Measurements from ENCODE around the gene ZGPAT. TPM values are rescaled to one million over a fixed set of nuclear protein-coding genes. Genes with fewer than 3 reads are reported as not detected.

Gene ZGPAT
- total RNA-seq, 1 experiment from 2014 or later = 27.6 TPM

- Histone ChIP-seq H3K9ac (ENCODE audit: extremely low read depth, insufficient read length, low read length) (no peak overlapping the region), H3K27ac (ENCODE audit: insufficient read length, low read depth, low read length) (no peak overlapping the region), H3K79me2 (ENCODE audit: insufficient read depth, low read length) (no peaks in the 10 kb centered on the region), H3K9me3 (ENCODE audit: control insufficient read depth, low read depth, low read length) (no peaks in the 10 kb centered on the region), H2AFZ (ENCODE audit: low read length) (no peak overlapping the region), H3K4me2 (ENCODE audit: insufficient read depth, insufficient read length, low read length) (no peak overlapping the region), H2BK20ac (ENCODE audit: low read depth, low read length, poor library complexity, severe bottlenecking) (no peak overlapping the region), H2BK5ac (ENCODE audit: insufficient read length, low read length) (no peak overlapping the region), H3K23me2 (ENCODE audit: insufficient read length, low read depth, low read length, poor library complexity, severe bottlenecking) (no peaks in the 10 kb centered on the region), H2BK12ac (ENCODE audit: insufficient read length, low read depth, low read length) (no peak overlapping the region), H3K18ac (ENCODE audit: insufficient read length, low read depth, low read length) (no peak overlapping the region), H3K79me1 (ENCODE audit: insufficient read depth, low read depth, low read length, poor library complexity, severe bottlenecking) (no peaks in the 10 kb centered on the region), H2BK120ac (ENCODE audit: low read depth, low read length, poor library complexity, severe bottlenecking) (no peak overlapping the region), H4K20me1 (ENCODE audit: control insufficient read depth, insufficient read depth, insufficient read length) (no peaks in the 10 kb centered on the region), H2AK5ac (ENCODE audit: insufficient read length, low read length) (no peak overlapping the region), H2BK15ac (ENCODE audit: low read depth, low read length) (no peak overlapping the region), H3K56ac (ENCODE audit: insufficient read length, low read depth, low read length) (no peak overlapping the region), H3K14ac (ENCODE audit: insufficient read depth, low read length) (no peak overlapping the region), H3T11ph (ENCODE audit: low read length) (no peak overlapping the region), H3K27me3 (ENCODE audit: insufficient read depth, low read length) (no peaks in the 10 kb centered on the region), H3K23ac (ENCODE audit: insufficient read length, low read depth, low read length) (no peak overlapping the region), H3K4me1 (ENCODE audit: insufficient read depth, low read length) (no peaks in the 10 kb centered on the region; the same call in 1 of the 2 replicates), H4K8ac (replicated peaks; ENCODE audit: insufficient read length, low read depth, low read length) (no peak overlapping the region), H4K91ac (ENCODE audit: insufficient read length, low read depth, low read length) (no peak overlapping the region), H3K4ac (ENCODE audit: low read depth, low read length) (no peak overlapping the region), H4K5ac (ENCODE audit: insufficient read length, low read depth, low read length) (no peak overlapping the region)
- DNase-seq = no peak
- no peak overlapping the region; a peak in 1 of 7 replicates for H3K27ac Mint-ChIP-seq
- H3K9me3 Mint-ChIP-seq = no peaks in the 10 kb centered on the region
- H3K4me3 Mint-ChIP-seq = no peak overlapping the region
- WGBS (ENCODE audit: extremely low coverage, insufficient read length, low lambda C conversion rate) = no CpG with 5 or more reads among the region's 16 CpGs
- peaks cover 0 to 6% (median 0%) of the 10 kb centered on the region in 3 experiments; a peak in 2 of 7 replicates for H3K36me3 Mint-ChIP-seq (ENCODE audit: insufficient read depth in 1 of 3, low read depth in 3 of 3)
- TF ChIP-seq CTCF (conservative IDR thresholded peaks at IDR 0.05) = no peak
- no peaks in the 10 kb centered on the region for H3K27me3 Mint-ChIP-seq (ENCODE audit: low read depth)
- peaks cover 14 to 22% of the 10 kb centered on the region in 2 experiments for H3K4me1 Mint-ChIP-seq
Measured at GRCh38 chr20:63749597-63750508, 42.0 kb downstream of the ZGPAT start.

Measured in H9 (cell line).